ENCODE results near the gene NTN1. TPM values are rescaled to one million over a fixed set of nuclear protein-coding genes. Genes with fewer than 3 reads are reported as not detected.

The NTN1 gene
- total and polyA plus RNA-seq, 2 of the 13 experiments (the other 11 are each of a cell fraction or from before 2014, with no cell fraction given), result 0.04 to 0.05 TPM

GRCh38 chr17:9095390-9095789 lies 74.1 kb downstream of the NTN1 start:
- ATAC-seq (no peak), DNase-seq (ENCODE audit: low spot score) (no peak), FAIRE-seq (no peak)
- H3K4me2 ChIP-seq (ENCODE audit: low read depth, low read length), result no peak overlapping the region
- 3% methylated on average over 2 of the region's 2 CpGs for WGBS (ENCODE audit: low lambda C conversion rate)
- no TSS peak for BruUV-seq (replicated peaks)
- intact Hi-C loops (cut with micrococcal nuclease; ENCODE audit: unreplicated experiment), result no loop called here
- in situ Hi-C loops (cut with HindIII; ENCODE audit: extremely low pct_ligation_motif_present, low pct_unique_long_range_greater_than_20kb), result no loop called here
- no peaks in the 10 kb centered on the region; the same call in 1 of the 2 replicates for H3K9me3 ChIP-seq (ENCODE audit: low read length)
- H3K9ac ChIP-seq (ENCODE audit: insufficient read depth, low read depth, low read length), result no peak overlapping the region
- no peak overlapping the region for H3K4me3 ChIP-seq (replicated peaks in 1 of 3; ENCODE audit: insufficient read depth in 1 of 3, low read depth in 2 of 3, low read length in 3 of 3)
- H3K27ac ChIP-seq (ENCODE audit: extremely low read length, insufficient read depth, low read length), result no peak overlapping the region
- no peaks in the 10 kb centered on the region for H3K36me3 ChIP-seq (replicated peaks in 1 of 2; ENCODE audit: control insufficient read depth in 1 of 2, insufficient read depth in 2 of 2, low read length in 2 of 2)
- H3K4me1 ChIP-seq (ENCODE audit: insufficient read depth, low read length), result no peaks in the 10 kb centered on the region
- TF ChIP-seq AKAP8 (CRISPR knock-in tag; IDR thresholded peaks at IDR 0.05) (no peak), MNT (IDR thresholded peaks at IDR 0.05) (peak; percentile 66)
- H2AFZ ChIP-seq (ENCODE audit: low read length), result no peak overlapping the region
- POLR2A ChIA-PET, result no interaction called here
- H3K27me3 ChIP-seq (ENCODE audit: control insufficient read depth in 1 of 2, insufficient read depth in 2 of 2, low read length in 2 of 2), result peaks cover 2 to 16% of the 10 kb centered on the region in 2 experiments; a peak in 2 of 5 replicates
- H3K79me2 ChIP-seq (ENCODE audit: insufficient read depth, low read length), result no peaks in the 10 kb centered on the region
- H4K20me1 ChIP-seq (ENCODE audit: insufficient read depth, low read length), result no peaks in the 10 kb centered on the region
- CTCF ChIA-PET (ENCODE audit: low intra/inter-chr PET ratio, low total read pairs), result no interaction called here

- no TSS peak for BruUV-seq (replicated peaks)
- in situ Hi-C loops (cut with HindIII; ENCODE audit: extremely low pct_ligation_motif_present, low pct_unique_long_range_greater_than_20kb), result no loop called here
Observed at GRCh38 chr17:9098242-9098825, 77.0 kb downstream of the NTN1 start.

More at GRCh38 chr17:9098242-9098825, 77.0 kb downstream of the NTN1 start:
- ChIA-PET POLR2A (no interaction called here), CTCF (ENCODE audit: low intra/inter-chr PET ratio, low total read pairs) (no interaction called here)
- H3K27me3 ChIP-seq (ENCODE audit: control insufficient read depth in 1 of 2, insufficient read depth in 2 of 2, low read length in 2 of 2), result peaks cover 1 to 12% of the 10 kb centered on the region in 2 experiments; a peak in 3 of 5 replicates
- H4K20me1 ChIP-seq (ENCODE audit: insufficient read depth, low read length), result no peaks in the 10 kb centered on the region
- WGBS (ENCODE audit: low lambda C conversion rate), result 11% methylated on average over 6 of the region's 6 CpGs
- no peaks in the 10 kb centered on the region for H3K79me2 ChIP-seq (ENCODE audit: insufficient read depth, low read length)
- no peaks in the 10 kb centered on the region; the same call in 1 of the 2 replicates for H3K9me3 ChIP-seq (ENCODE audit: low read length)
- no peak overlapping the region for H3K4me3 ChIP-seq (replicated peaks in 1 of 3; ENCODE audit: insufficient read depth in 1 of 3, low read depth in 2 of 3, low read length in 3 of 3)
- no peak for TF ChIP-seq EED (CRISPR knock-in tag; IDR thresholded peaks at IDR 0.05)
- TF ChIP-seq NR0B2 (CRISPR knock-in tag; IDR thresholded peaks at IDR 0.05), result no peak
- no peak for TF ChIP-seq GMEB1 (CRISPR knock-in tag; IDR thresholded peaks at IDR 0.05; ENCODE audit: borderline replicate concordance)
- TF ChIP-seq ZSCAN29 (CRISPR knock-in tag; conservative IDR thresholded peaks at IDR 0.05), result no peak
- TF ChIP-seq CC2D1A (CRISPR knock-in tag; IDR thresholded peaks at IDR 0.05), result no peak
- TF ChIP-seq NR1H2 (CRISPR knock-in tag; IDR thresholded peaks at IDR 0.05; ENCODE audit: borderline replicate concordance, low read depth), result no peak
- no peak for TF ChIP-seq JUNB (CRISPR knock-in tag; IDR thresholded peaks at IDR 0.05; ENCODE audit: borderline replicate concordance)
- no peak for TF ChIP-seq SMARCE1 (IDR thresholded peaks at IDR 0.05; ENCODE audit: borderline replicate concordance)
- no peak for TF ChIP-seq BRCA1 (CRISPR knock-in tag; IDR thresholded peaks at IDR 0.05)
- no peak for TF ChIP-seq ZNF205 (CRISPR knock-in tag; IDR thresholded peaks at IDR 0.05)
- FAIRE-seq (no peak), ATAC-seq (no peak), DNase-seq (ENCODE audit: low spot score) (no peak)
- no peak overlapping the region for H3K27ac ChIP-seq (ENCODE audit: extremely low read length, insufficient read depth, low read length)
- no peaks in the 10 kb centered on the region for H3K36me3 ChIP-seq (replicated peaks in 1 of 2; ENCODE audit: control insufficient read depth in 1 of 2, insufficient read depth in 2 of 2, low read length in 2 of 2)
- no peak overlapping the region for H3K9ac ChIP-seq (ENCODE audit: insufficient read depth, low read depth, low read length)
- H2AFZ ChIP-seq (ENCODE audit: low read length), result no peak overlapping the region
- H3K4me2 ChIP-seq (ENCODE audit: low read depth, low read length), result no peak overlapping the region
- H3K4me1 ChIP-seq (ENCODE audit: insufficient read depth, low read length), result no peaks in the 10 kb centered on the region
- intact Hi-C loops (cut with micrococcal nuclease; ENCODE audit: unreplicated experiment), result no loop called here

Data from HepG2 (cell line).